Thyroid gland (tissue), 4 donors: ENCODE data around the gene RWDD1. TPM values are rescaled to one million over a fixed set of nuclear protein-coding genes. Genes with fewer than 3 reads are reported as not detected.

Experiments
- DNase-seq, 2 donors: peaks; one replicate each; pipeline ENCODE4 v3.0.0-alpha.2; 2019
- H3K27ac ChIP-seq, 3 donors: fragments of 200-600 bp; sonication (generic); 1 replicate in 2 of 3; 2 replicates in 1 of 3; pipeline ENCODE4 v1.5.1; 2016 to 2019; ENCODE audit warnings: mild to moderate bottlenecking in 1 of 3, moderate library complexity in 1 of 3
- H3K27me3 ChIP-seq: fragments of 200-600 bp; sonication (generic); one replicate; pipeline ENCODE4 v1.5.1; 2019
- H3K36me3 ChIP-seq, 2 donors: fragments of 200-600 bp; sonication (generic); one replicate each; pipeline ENCODE4 v1.5.1; 2016 to 2019
- H3K4me1 ChIP-seq, 2 donors: fragments of 200-600 bp; sonication (generic); one replicate each; pipeline ENCODE4 v1.5.1; 2017 to 2019
- H3K4me3 ChIP-seq, 3 donors: fragments of 200-600 bp; sonication (generic); replicated peaks in 1 of 3; 1 replicate in 2 of 3; 2 replicates in 1 of 3; pipeline ENCODE4 v1.5.1; 2016; ENCODE audit warnings: mild to moderate bottlenecking in 1 of 3
- H3K9me3 ChIP-seq: fragments of 200-600 bp; sonication (generic); one replicate; pipeline ENCODE4 v1.5.1; 2017
- CTCF ChIP-seq, 6 experiments: fragments of 200-600 bp in 3 of 6; fragments of 450-650 bp in 3 of 6; sonication (generic) in 3 of 6; IDR thresholded peaks; one replicate each; pipeline ENCODE4 v1.5.1; 2016 to 2019; ENCODE audit warnings: antibody characterized with exemption in 6 of 6, mild to moderate bottlenecking in 2 of 6, inconsistent platforms in 1 of 6, moderate library complexity in 1 of 6
- POLR2A ChIP-seq, 2 donors: fragments of 450-650 bp; IDR thresholded peaks; one replicate each; pipeline ENCODE4 v1.6.1; 2017; ENCODE audit warnings: antibody characterized with exemption in 2 of 2, mild to moderate bottlenecking in 2 of 2, moderate library complexity in 1 of 2
- WGBS, 2 donors: methylation state at CpG; one replicate each; pipeline ENCODE4 v1.1.5; 2017; 5-methylcytosine and 5-hydroxymethylcytosine counted together
- intact Hi-C: fragments of 100-400 bp; cut with DNase I; formaldehyde crosslinking; loops from one replicate; pipeline ENCODE4 v1.15.1; 2023
- total RNA-seq, 4 donors: library from RNA; depleted of rRNA; stranded (reverse); fragments of >200 nt; gene quantifications; one replicate each; pipeline ENCODE4 v1.2.3, GENCODE V29; 2016

RWDD1 gene
- total RNA-seq, 4 donors from 2014 or later: 42.0 to 71.2 (median 48.5) TPM

- intact Hi-C loops: no loop called here
- Histone ChIP-seq H3K36me3 (no peaks in the 10 kb centered on the region), H3K4me3 (peak within 1 kb of the TSS; percentile 42 to 89 (median 48)), H3K27ac (no peak within 1 kb of the TSS), H3K4me1 (peaks cover 7% of the 10 kb centered on the region in 2 donors), H3K9me3 (no peaks in the 10 kb centered on the region), H3K27me3 (no peaks in the 10 kb centered on the region)
- WGBS, 2 donors: 1% methylated on average over 29 of the region's 29 CpGs
- DNase-seq: peak; percentile 91 to 94
- TF ChIP-seq POLR2A (IDR thresholded peaks at IDR 0.05) (peak in 1 of 2 donors; percentile 12), CTCF (IDR thresholded peaks at IDR 0.05) (peak in 1 of 6 experiments; percentile 12)
Measured at GRCh38 chr6:116615937-116616736, 44.8 kb downstream of the RWDD1 start, which contains the start of gene RSPH4A. TSS of gene RSPH4A (plus strand) at chr6:116616479. CDS start at chr6:116616624, 145 bp downstream.

GRCh38 chr6:116616737-116617053 lies 45.4 kb downstream of the RWDD1 start:
- no peak for TF ChIP-seq POLR2A (IDR thresholded peaks at IDR 0.05)
- no peak for TF ChIP-seq CTCF (IDR thresholded peaks at IDR 0.05)
- Histone ChIP-seq H3K36me3 (no peaks in the 10 kb centered on the region), H3K27me3 (no peaks in the 10 kb centered on the region), H3K4me3 (peak overlapping the region; percentile 42 to 51 (median 48)), H3K27ac (no peak overlapping the region), H3K4me1 (peaks cover 7% of the 10 kb centered on the region in 2 donors), H3K9me3 (no peaks in the 10 kb centered on the region)
- WGBS, 2 donors: 0 to 1% methylated on average over 14 to 16 of the region's 16 CpGs
- intact Hi-C loops: no loop called here
- peak; percentile 20 to 34 for DNase-seq

GRCh38 chr6:116624036-116624805 lies 52.9 kb downstream of the RWDD1 start:
- WGBS, 2 donors: 83 to 90% methylated on average over 3 of the region's 3 CpGs
- no peak overlapping the region for H3K4me3 ChIP-seq
- intact Hi-C loops: no loop called here
- H3K27me3 ChIP-seq: no peaks in the 10 kb centered on the region
- no peak overlapping the region for H3K27ac ChIP-seq
- DNase-seq: no peak
- no peaks in the 10 kb centered on the region for H3K36me3 ChIP-seq
- no peaks in the 10 kb centered on the region for H3K9me3 ChIP-seq
- no peak for TF ChIP-seq CTCF (IDR thresholded peaks at IDR 0.05)
- no peak for TF ChIP-seq POLR2A (IDR thresholded peaks at IDR 0.05)
- peaks cover 0 to 7% of the 10 kb centered on the region in 2 donors for H3K4me1 ChIP-seq

- intact Hi-C loops: no loop called here
Measured at GRCh38 chr6:116625872-116626271, 54.6 kb downstream of the RWDD1 start.

More at GRCh38 chr6:116625872-116626271, 54.6 kb downstream of the RWDD1 start:
- Histone ChIP-seq H3K27me3 (no peaks in the 10 kb centered on the region), H3K36me3 (no peaks in the 10 kb centered on the region), H3K4me3 (no peak overlapping the region), H3K9me3 (no peaks in the 10 kb centered on the region), H3K4me1 (peaks cover 0 to 7% of the 10 kb centered on the region in 2 donors), H3K27ac (no peak overlapping the region)
- DNase-seq: no peak
- TF ChIP-seq CTCF (IDR thresholded peaks at IDR 0.05): no peak
- TF ChIP-seq POLR2A (IDR thresholded peaks at IDR 0.05): no peak
- 35 to 50% methylated on average over 3 of the region's 3 CpGs for WGBS, 2 donors
